HFF-Myc (cell line): ENCODE results near the gene SOCS6.

Experiments
- DNase-seq: peaks from one replicate; pipeline ENCODE4 v3.0.0-alpha.2; 2011; ENCODE audit warnings: low read depth; ENCODE audit errors: extremely low read depth
- H3K4me3 ChIP-seq: replicated peaks from 2 replicates; pipeline ENCODE4 v1.5.1; 2011; ENCODE audit warnings: low read depth, mild to moderate bottlenecking, control low read depth, low read length
- CTCF ChIP-seq: IDR thresholded peaks from 2 replicates; pipeline ENCODE4 v1.5.1; 2012; ENCODE audit warnings: mild to moderate bottlenecking, low read depth, low read length, control low read depth; ENCODE audit errors: missing control alignments

Gene SOCS6

GRCh38 chr18:70310560-70311320 lies 21.9 kb downstream of the SOCS6 start:
- no peak for DNase-seq
- no peak for TF ChIP-seq CTCF
- no peak overlapping the region for H3K4me3 ChIP-seq

- H3K4me3 ChIP-seq, result no peak overlapping the region
- no peak for DNase-seq
- no peak for TF ChIP-seq CTCF
Observed at GRCh38 chr18:70311726-70312125, 22.9 kb downstream of the SOCS6 start.

- no peak for TF ChIP-seq CTCF
- DNase-seq, result no peak
- H3K4me3 ChIP-seq, result no peak overlapping the region
Observed at GRCh38 chr18:70313640-70314039, 24.8 kb downstream of the SOCS6 start.

- H3K4me3 ChIP-seq, result no peak overlapping the region
- no peak for DNase-seq
- TF ChIP-seq CTCF, result no peak
Observed at GRCh38 chr18:70314151-70314782, 25.4 kb downstream of the SOCS6 start.

GRCh38 chr18:70319187-70319586 lies 30.3 kb downstream of the SOCS6 start:
- no peak for DNase-seq
- no peak for TF ChIP-seq CTCF
- no peak overlapping the region for H3K4me3 ChIP-seq

- no peak overlapping the region for H3K4me3 ChIP-seq
- no peak for DNase-seq
- no peak for TF ChIP-seq CTCF
Observed at GRCh38 chr18:70321616-70322015, 32.8 kb downstream of the SOCS6 start.
